ENCODE results near the gene FBXO27. TPM values are rescaled to one million over a fixed set of nuclear protein-coding genes. Genes with fewer than 3 reads are reported as not detected.
"Not testable (repeated sequence)": the region's sequence is repeated elsewhere in the genome, so short reads cannot be mapped to it uniquely, and the experiment has no call there.

FBXO27 gene
- polyA plus RNA-seq, 2 donors: 10.4 to 20.1 TPM

DNA sequence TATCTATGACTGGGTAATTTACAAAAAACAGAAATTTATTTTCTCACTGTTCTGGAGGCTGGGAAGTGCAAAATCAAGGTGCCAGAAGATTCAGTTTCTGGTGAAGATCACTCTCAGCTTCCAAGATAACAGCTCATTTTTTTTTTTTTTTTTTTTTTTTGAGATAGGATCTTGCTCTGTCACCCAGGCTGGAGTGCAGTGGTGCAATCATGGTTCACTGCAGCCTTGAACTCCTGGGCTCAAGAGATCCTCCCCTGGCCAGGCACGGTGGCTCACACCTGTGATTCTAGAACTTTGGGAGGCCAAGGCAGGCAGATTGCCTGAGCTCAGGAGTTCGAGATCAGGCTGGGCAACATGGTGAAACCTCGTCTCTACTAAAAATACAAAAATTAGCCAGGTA, 34.8 kb downstream of the FBXO27 start:
- 92 to 93% methylated on average over 3 of the region's 3 CpGs for WGBS, 2 donors
- H3K9me3 ChIP-seq (ENCODE audit: control insufficient read depth in 2 of 2, insufficient read depth in 1 of 2, low read depth in 1 of 2, low read length in 1 of 2): not testable (repeated sequence)

DNA sequence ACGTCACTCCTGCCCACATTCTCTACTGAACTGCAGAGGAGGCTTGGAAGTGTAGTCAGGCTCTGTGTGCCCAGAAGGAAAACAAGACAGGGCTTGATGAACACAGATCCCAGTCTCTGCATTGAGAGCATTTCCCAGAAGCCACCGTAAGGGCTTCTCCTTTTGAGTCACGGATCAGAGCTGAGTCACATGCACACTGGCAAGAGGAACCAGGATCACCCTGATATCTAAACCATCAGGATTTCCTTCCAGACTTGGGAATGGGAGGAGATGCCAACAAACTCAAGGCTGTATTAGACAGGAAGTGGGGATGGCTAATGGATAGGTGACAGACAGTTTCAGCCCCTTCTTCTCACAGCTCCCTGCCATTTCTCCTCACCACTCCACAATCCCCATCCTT, 39.1 kb downstream of the FBXO27 start:
- no peaks in the 10 kb centered on the region for H3K36me3 ChIP-seq (ENCODE audit: control insufficient read depth in 2 of 2, insufficient read depth in 2 of 2, low read length in 1 of 2)
- H3K27me3 ChIP-seq (ENCODE audit: control insufficient read depth in 1 of 2, insufficient read depth in 2 of 2, low read length in 2 of 2): no peaks in the 10 kb centered on the region
- 27 to 45% methylated on average over 3 of the region's 3 CpGs for WGBS, 2 donors
- peaks cover 2 to 11% of the 10 kb centered on the region in 2 donors for H3K4me1 ChIP-seq (ENCODE audit: control insufficient read depth in 2 of 2, insufficient read depth in 2 of 2, low read length in 1 of 2)
- H3K4me3 ChIP-seq (ENCODE audit: low read depth in 1 of 2, low read length in 2 of 2): no peak overlapping the region
- peak overlapping the region in 1 of 2 donors; percentile 81 for H3K27ac ChIP-seq (ENCODE audit: low read depth in 2 of 2, low read length in 1 of 2)
- H3K9me3 ChIP-seq (ENCODE audit: control insufficient read depth in 2 of 2, insufficient read depth in 1 of 2, low read depth in 1 of 2, low read length in 1 of 2): no peaks in the 10 kb centered on the region

More for the DNA sequence above, 34.8 kb downstream of the FBXO27 start:
- H3K36me3 ChIP-seq (ENCODE audit: control insufficient read depth in 2 of 2, insufficient read depth in 2 of 2, low read length in 1 of 2); H3K4me1 ChIP-seq (ENCODE audit: control insufficient read depth in 2 of 2, insufficient read depth in 2 of 2, low read length in 1 of 2); H3K27me3 ChIP-seq (ENCODE audit: control insufficient read depth in 1 of 2, insufficient read depth in 2 of 2, low read length in 2 of 2); H3K27ac ChIP-seq (ENCODE audit: low read depth in 2 of 2, low read length in 1 of 2); H3K4me3 ChIP-seq (ENCODE audit: low read depth in 1 of 2, low read length in 2 of 2): not testable (repeated sequence)

DNA sequence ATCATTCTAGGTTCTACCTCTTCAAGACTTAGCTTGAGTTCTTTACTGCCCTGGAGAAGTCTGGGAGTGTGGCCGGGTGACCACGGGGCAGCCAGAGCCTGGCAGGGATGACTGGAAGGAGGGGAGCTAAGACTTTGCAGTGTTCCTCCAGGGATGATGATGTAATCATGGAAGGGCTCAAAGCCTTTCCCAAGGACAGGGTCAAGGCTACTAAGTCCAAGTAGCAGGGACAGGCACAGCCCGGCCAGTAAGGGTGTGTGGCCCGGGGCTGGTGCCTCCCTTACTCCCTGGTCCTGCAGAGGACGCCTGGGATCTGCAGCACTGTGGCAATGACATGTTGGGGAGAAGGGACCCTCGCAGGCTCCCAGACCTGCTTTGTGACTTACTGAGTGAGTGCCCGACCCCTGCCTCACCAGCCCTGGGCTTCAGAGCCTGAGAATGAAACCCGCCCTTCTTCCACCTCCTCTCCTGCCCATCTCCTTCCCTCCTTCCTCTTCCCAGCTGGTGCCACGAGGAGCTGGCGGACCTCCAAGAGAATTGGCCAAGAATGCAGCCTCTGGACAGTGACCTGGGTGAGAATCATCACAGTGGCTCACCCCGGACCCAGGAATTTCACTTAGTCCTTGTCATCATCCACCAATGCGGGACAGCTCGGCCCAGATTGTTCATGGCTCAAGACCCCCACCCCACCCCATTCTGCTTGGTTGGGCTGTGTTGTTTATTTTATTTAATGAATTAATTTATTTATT, 41.2 kb downstream of the FBXO27 start:
- 69 to 73% methylated on average over 13 of the region's 13 CpGs for WGBS, 2 donors
- Histone ChIP-seq H3K4me3 (ENCODE audit: low read depth in 1 of 2, low read length in 2 of 2) (no peak overlapping the region), H3K4me1 (ENCODE audit: control insufficient read depth in 2 of 2, insufficient read depth in 2 of 2, low read length in 1 of 2) (peaks cover 2 to 11% of the 10 kb centered on the region in 2 donors), H3K9me3 (ENCODE audit: control insufficient read depth in 2 of 2, insufficient read depth in 1 of 2, low read depth in 1 of 2, low read length in 1 of 2) (no peaks in the 10 kb centered on the region), H3K27me3 (ENCODE audit: control insufficient read depth in 1 of 2, insufficient read depth in 2 of 2, low read length in 2 of 2) (no peaks in the 10 kb centered on the region), H3K36me3 (ENCODE audit: control insufficient read depth in 2 of 2, insufficient read depth in 2 of 2, low read length in 1 of 2) (no peaks in the 10 kb centered on the region), H3K27ac (ENCODE audit: low read depth in 2 of 2, low read length in 1 of 2) (no peak overlapping the region)

DNA sequence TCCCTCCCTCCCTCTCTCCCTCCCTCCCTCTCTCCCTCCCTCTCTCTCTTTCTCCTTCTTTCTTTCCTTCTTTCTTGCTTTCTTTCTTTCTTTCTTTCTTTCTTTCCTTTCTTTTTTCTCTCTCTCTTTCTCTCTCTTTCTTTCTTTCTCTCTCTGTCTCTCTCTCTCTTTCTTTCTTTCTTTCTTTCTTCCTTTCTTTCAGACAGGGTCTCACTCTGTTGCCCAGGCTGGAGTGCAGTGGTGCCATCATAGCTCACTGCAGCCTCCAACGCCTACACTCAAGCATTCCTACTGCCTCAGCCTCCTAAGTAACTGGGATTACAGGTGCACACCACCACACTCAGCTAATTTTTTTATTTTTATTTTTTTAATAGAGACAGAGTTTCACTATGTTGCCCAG, 42.7 kb downstream of the FBXO27 start:
- 83 to 86% methylated on average over 1 of the region's 1 CpG for WGBS, 2 donors
- not testable (repeated sequence) for H3K27ac ChIP-seq (ENCODE audit: low read depth in 2 of 2, low read length in 1 of 2); H3K9me3 ChIP-seq (ENCODE audit: control insufficient read depth in 2 of 2, insufficient read depth in 1 of 2, low read depth in 1 of 2, low read length in 1 of 2); H3K4me3 ChIP-seq (ENCODE audit: low read depth in 1 of 2, low read length in 2 of 2); H3K27me3 ChIP-seq (ENCODE audit: control insufficient read depth in 1 of 2, insufficient read depth in 2 of 2, low read length in 2 of 2); H3K36me3 ChIP-seq (ENCODE audit: control insufficient read depth in 2 of 2, insufficient read depth in 2 of 2, low read length in 1 of 2)
- H3K4me1 ChIP-seq (ENCODE audit: control insufficient read depth in 2 of 2, insufficient read depth in 2 of 2, low read length in 1 of 2): peaks cover 2 to 11% of the 10 kb centered on the region in 2 donors

DNA sequence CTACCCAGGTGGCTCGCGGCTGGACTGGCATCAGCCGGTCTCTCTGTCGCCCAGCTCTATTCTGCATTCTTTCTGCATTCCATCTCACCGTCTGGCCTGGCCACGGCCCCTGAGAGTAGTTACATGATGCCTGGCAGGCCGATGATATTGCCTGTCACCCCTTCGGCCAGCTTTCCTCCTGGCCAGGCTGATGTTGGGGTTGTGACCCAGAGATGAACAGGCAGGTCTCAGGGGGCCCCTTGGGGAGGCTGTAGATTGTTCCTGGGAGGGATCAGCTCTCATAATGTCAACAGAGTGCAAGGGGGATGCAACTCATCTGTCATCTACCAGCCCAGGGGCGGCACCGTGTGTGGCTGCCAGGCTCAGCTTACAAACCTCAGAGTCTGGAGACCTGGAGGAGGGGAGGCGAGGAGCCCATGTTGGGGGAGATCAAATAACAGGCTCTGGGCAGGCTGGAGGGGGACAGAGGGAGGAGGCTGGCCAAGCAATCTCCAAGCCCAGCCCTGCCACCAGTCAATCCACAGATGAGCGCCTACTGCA, 43.2 kb downstream of the FBXO27 start:
- H3K4me1 ChIP-seq (ENCODE audit: control insufficient read depth in 2 of 2, insufficient read depth in 2 of 2, low read length in 1 of 2): peaks cover 2 to 11% of the 10 kb centered on the region in 2 donors
- 31 to 36% methylated on average over 12 of the region's 12 CpGs for WGBS, 2 donors
- no peaks in the 10 kb centered on the region for H3K27me3 ChIP-seq (ENCODE audit: control insufficient read depth in 1 of 2, insufficient read depth in 2 of 2, low read length in 2 of 2)
- no peaks in the 10 kb centered on the region for H3K36me3 ChIP-seq (ENCODE audit: control insufficient read depth in 2 of 2, insufficient read depth in 2 of 2, low read length in 1 of 2)
- peaks cover 0 to 3% of the 10 kb centered on the region in 2 donors for H3K9me3 ChIP-seq (ENCODE audit: control insufficient read depth in 2 of 2, insufficient read depth in 1 of 2, low read depth in 1 of 2, low read length in 1 of 2)
- H3K4me3 ChIP-seq (ENCODE audit: low read depth in 1 of 2, low read length in 2 of 2): no peak overlapping the region
- no peak overlapping the region for H3K27ac ChIP-seq (ENCODE audit: low read depth in 2 of 2, low read length in 1 of 2)

DNA sequence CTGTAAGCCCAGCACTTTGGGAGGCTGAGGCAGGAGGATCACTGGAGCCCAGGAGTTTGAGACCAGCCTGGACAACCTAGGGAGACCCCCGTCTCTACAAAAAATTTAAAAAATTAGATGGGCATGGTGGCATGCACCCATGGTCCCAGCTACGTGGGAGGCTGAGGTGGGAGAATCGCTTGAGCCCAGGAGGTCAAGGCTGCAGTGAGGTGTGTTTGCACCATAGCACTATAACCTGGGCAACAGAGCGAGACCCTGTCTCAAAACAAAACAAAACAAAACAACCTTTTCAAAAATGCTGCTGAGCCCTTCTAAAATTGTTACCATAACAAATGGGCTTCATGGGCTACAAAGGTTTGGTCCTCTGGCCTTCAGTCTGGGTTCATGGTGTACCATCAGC, 43.7 kb downstream of the FBXO27 start:
- 90 to 94% methylated on average over 4 of the region's 4 CpGs for WGBS, 2 donors
- H3K4me3 ChIP-seq (ENCODE audit: low read depth in 1 of 2, low read length in 2 of 2); H3K27ac ChIP-seq (ENCODE audit: low read depth in 2 of 2, low read length in 1 of 2); H3K9me3 ChIP-seq (ENCODE audit: control insufficient read depth in 2 of 2, insufficient read depth in 1 of 2, low read depth in 1 of 2, low read length in 1 of 2); H3K36me3 ChIP-seq (ENCODE audit: control insufficient read depth in 2 of 2, insufficient read depth in 2 of 2, low read length in 1 of 2); H3K27me3 ChIP-seq (ENCODE audit: control insufficient read depth in 1 of 2, insufficient read depth in 2 of 2, low read length in 2 of 2): not testable (repeated sequence)
- H3K4me1 ChIP-seq (ENCODE audit: control insufficient read depth in 2 of 2, insufficient read depth in 2 of 2, low read length in 1 of 2): peaks cover 2 to 11% of the 10 kb centered on the region in 2 donors

DNA sequence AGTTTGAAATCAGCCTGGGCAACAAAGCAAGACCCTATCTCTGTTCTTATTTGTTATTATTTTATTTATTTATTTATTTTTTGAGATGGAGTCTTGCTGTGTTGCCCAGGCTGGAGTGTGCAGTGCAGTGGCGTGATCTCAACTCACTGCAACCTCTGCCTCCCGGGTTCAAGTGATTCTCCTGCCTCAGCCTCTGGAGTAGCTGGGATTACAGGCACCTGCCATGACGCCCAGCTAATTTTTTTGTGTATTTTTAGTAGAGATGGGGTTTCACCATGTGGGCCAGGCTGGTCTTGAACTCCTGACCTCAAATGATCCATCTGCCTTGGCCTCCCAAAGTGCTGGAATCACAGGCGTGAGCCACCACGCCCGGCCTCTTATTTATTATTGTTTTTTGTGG, 44.6 kb downstream of the FBXO27 start:
- H3K4me3 ChIP-seq (ENCODE audit: low read depth in 1 of 2, low read length in 2 of 2); H3K27ac ChIP-seq (ENCODE audit: low read depth in 2 of 2, low read length in 1 of 2); H3K9me3 ChIP-seq (ENCODE audit: control insufficient read depth in 2 of 2, insufficient read depth in 1 of 2, low read depth in 1 of 2, low read length in 1 of 2); H3K27me3 ChIP-seq (ENCODE audit: control insufficient read depth in 1 of 2, insufficient read depth in 2 of 2, low read length in 2 of 2); H3K36me3 ChIP-seq (ENCODE audit: control insufficient read depth in 2 of 2, insufficient read depth in 2 of 2, low read length in 1 of 2); H3K4me1 ChIP-seq (ENCODE audit: control insufficient read depth in 2 of 2, insufficient read depth in 2 of 2, low read length in 1 of 2): not testable (repeated sequence)
- 86% methylated on average over 6 of the region's 6 CpGs for WGBS, 2 donors

DNA sequence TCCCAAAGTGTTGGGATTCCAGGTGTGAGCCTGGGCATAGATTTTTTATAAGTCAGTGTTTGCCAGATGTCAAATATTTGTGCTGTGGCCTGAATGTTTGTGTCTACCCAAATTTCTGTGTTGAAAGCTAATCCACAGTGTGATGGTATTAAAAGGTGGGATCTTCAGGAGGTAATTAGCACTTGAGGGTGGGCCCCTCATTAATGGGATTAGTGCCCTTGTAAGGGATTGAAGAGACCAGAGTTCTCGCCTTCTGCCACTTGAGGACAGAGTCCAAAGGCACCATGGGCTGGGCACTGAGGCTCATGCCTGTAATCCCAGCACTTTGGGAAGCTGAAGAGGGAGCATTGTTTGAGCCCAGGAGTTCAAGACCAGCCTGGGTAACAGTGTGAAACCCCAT, 47.1 kb downstream of the FBXO27 start:
- peaks cover 3 to 5% of the 10 kb centered on the region in 2 donors for H3K9me3 ChIP-seq (ENCODE audit: control insufficient read depth in 2 of 2, insufficient read depth in 1 of 2, low read depth in 1 of 2, low read length in 1 of 2)
- H3K27me3 ChIP-seq (ENCODE audit: control insufficient read depth in 1 of 2, insufficient read depth in 2 of 2, low read length in 2 of 2): no peaks in the 10 kb centered on the region
- no peaks in the 10 kb centered on the region for H3K36me3 ChIP-seq (ENCODE audit: control insufficient read depth in 2 of 2, insufficient read depth in 2 of 2, low read length in 1 of 2)
- no peak overlapping the region for H3K27ac ChIP-seq (ENCODE audit: low read depth in 2 of 2, low read length in 1 of 2)
- H3K4me1 ChIP-seq (ENCODE audit: control insufficient read depth in 2 of 2, insufficient read depth in 2 of 2, low read length in 1 of 2): no peaks in the 10 kb centered on the region
- H3K4me3 ChIP-seq (ENCODE audit: low read depth in 1 of 2, low read length in 2 of 2): no peak overlapping the region
- WGBS, 2 donors: 91 to 96% methylated on average over 1 of the region's 1 CpG

DNA sequence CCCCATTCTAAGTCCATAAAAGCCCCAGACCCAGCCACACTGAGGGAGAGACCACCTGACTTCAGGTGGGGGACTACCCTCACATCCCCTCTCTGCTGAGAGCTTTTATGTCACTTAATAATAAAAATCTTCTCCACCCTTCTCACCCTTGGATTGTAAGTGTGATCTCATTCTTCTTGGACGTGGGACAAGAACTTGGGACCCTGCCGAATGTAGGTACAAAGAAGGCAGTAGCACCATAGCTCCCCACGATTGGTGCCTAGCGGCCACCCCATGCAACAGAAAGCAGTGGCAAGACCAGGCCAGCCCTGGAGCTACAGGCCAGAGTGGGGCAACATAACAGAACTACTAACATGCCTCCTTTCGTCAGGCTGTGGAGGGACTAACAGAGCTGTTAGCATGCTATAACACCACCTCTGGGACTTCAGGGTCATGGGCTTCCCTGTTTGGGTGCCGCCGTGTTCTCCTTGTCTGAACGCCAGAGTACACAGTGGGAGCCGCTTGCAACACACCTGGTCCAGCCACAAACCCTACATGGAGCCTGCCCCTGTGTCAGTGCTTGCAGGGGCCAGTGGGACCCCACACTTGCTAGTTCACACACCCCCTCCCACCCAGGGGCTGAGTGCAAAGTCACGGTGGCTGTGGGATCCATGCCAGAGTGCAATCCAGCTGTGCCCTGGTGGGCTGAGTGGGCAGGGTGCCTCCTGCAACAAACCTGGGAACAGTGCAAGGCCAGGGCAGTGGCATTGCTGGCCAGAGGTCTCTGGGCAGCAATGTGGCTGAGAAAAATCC, 51.6 kb downstream of the FBXO27 start:
- peaks cover 3 to 5% of the 10 kb centered on the region in 2 donors for H3K9me3 ChIP-seq (ENCODE audit: control insufficient read depth in 2 of 2, insufficient read depth in 1 of 2, low read depth in 1 of 2, low read length in 1 of 2)
- H3K27ac ChIP-seq (ENCODE audit: low read depth in 2 of 2, low read length in 1 of 2): no peak overlapping the region
- WGBS, 2 donors: 92 to 94% methylated on average over 10 of the region's 10 CpGs
- H3K4me1 ChIP-seq (ENCODE audit: control insufficient read depth in 2 of 2, insufficient read depth in 2 of 2, low read length in 1 of 2): peaks cover 0 to 5% of the 10 kb centered on the region in 2 donors
- H3K27me3 ChIP-seq (ENCODE audit: control insufficient read depth in 1 of 2, insufficient read depth in 2 of 2, low read length in 2 of 2): no peaks in the 10 kb centered on the region
- H3K4me3 ChIP-seq (ENCODE audit: low read depth in 1 of 2, low read length in 2 of 2): no peak overlapping the region
- H3K36me3 ChIP-seq (ENCODE audit: control insufficient read depth in 2 of 2, insufficient read depth in 2 of 2, low read length in 1 of 2): no peaks in the 10 kb centered on the region
